Esophagus squamous epithelium (tissue), 5 donors: ENCODE measurements around the gene BAZ1A. TPM values are rescaled to one million over a fixed set of nuclear protein-coding genes. Genes with fewer than 3 reads are reported as not detected.

Source experiments
- DNase-seq: peaks from one replicate; lab custom pipeline; 2025; lab: John Stamatoyannopoulos, UW
- H3K27ac ChIP-seq, 4 donors: fragments of 200-600 bp; sonication (generic); one replicate each; pipeline ENCODE4 v1.5.1; 2016 to 2019; ENCODE audit warnings: mild to moderate bottlenecking in 1 of 4
- H3K27me3 ChIP-seq, 4 donors: fragments of 200-600 bp; sonication (generic); 1 replicate in 3 of 4; 2 replicates in 1 of 4; pipeline versions ENCODE4 v1.5.1 to v1.6.0; 2017 to 2021; ENCODE audit warnings: antibody characterized with exemption in 1 of 4
- H3K36me3 ChIP-seq, 3 donors: fragments of 200-600 bp; sonication (generic); one replicate each; pipeline ENCODE4 v1.5.1; 2016 to 2019
- H3K4me1 ChIP-seq, 3 donors: fragments of 200-600 bp; sonication (generic); one replicate each; pipeline ENCODE4 v1.5.1; 2017 to 2019
- H3K4me3 ChIP-seq, 4 donors: fragments of 200-600 bp; sonication (generic); 1 replicate in 3 of 4; 2 replicates in 1 of 4; pipeline ENCODE4 v1.5.1; 2016 to 2019; ENCODE audit warnings: mild to moderate bottlenecking in 2 of 4, moderate library complexity in 1 of 4
- H3K9me3 ChIP-seq, 3 donors: fragments of 200-600 bp; sonication (generic); one replicate each; pipeline ENCODE4 v1.5.1; 2016 to 2019
- CTCF ChIP-seq, 6 experiments: fragments of 450-650 bp in 4 of 6; fragments of 200-600 bp in 2 of 6; sonication (generic) in 2 of 6; IDR thresholded peaks; one replicate each; pipeline ENCODE4 v1.5.1; 2016 to 2019; ENCODE audit warnings: antibody characterized with exemption in 6 of 6, mild to moderate bottlenecking in 4 of 6, moderate library complexity in 4 of 6
- POLR2A ChIP-seq, 4 donors: fragments of 450-650 bp; IDR thresholded peaks; one replicate each; pipeline ENCODE4 v1.6.1; 2017; ENCODE audit warnings: antibody characterized with exemption in 4 of 4, mild to moderate bottlenecking in 4 of 4, moderate library complexity in 3 of 4
- WGBS, 2 donors: methylation state at CpG; one replicate each; pipeline ENCODE4 v1.1.5; 2018; 5-methylcytosine and 5-hydroxymethylcytosine counted together
- intact Hi-C: fragments of 100-400 bp; cut with DNase I; formaldehyde crosslinking; loops from one replicate; pipeline ENCODE4 v1.15.0; 2022
- total RNA-seq, 4 donors: library from RNA; depleted of rRNA; stranded (reverse); fragments of >200 nt; gene quantifications; one replicate each; pipeline ENCODE4 v1.1.0, GENCODE V29; 2016
- donor health status: DM: yes; HTN: yes; CAD: no.

BAZ1A gene
- total RNA-seq, 4 donors from 2014 or later, result 19.1 to 57.5 (median 53.8) TPM

GRCh38 chr14:34796902-34797301 is 78.3 kb downstream of the BAZ1A start:
- no peak for TF ChIP-seq POLR2A (IDR thresholded peaks at IDR 0.05)
- no peak for TF ChIP-seq CTCF (IDR thresholded peaks at IDR 0.05)
- no peaks in the 10 kb centered on the region for H3K27me3 ChIP-seq
- no peaks in the 10 kb centered on the region for H3K4me1 ChIP-seq
- H3K27ac ChIP-seq, result no peak overlapping the region
- intact Hi-C loops, result no loop called here
- H3K4me3 ChIP-seq, result no peak overlapping the region
- no peaks in the 10 kb centered on the region for H3K9me3 ChIP-seq
- no peak for DNase-seq
- peaks cover 7 to 99% (median 9%) of the 10 kb centered on the region in 3 donors for H3K36me3 ChIP-seq
- WGBS, 2 donors, result 89 to 93% methylated on average over 1 of the region's 1 CpG

GRCh38 chr14:34794941-34795340 is 80.2 kb downstream of the BAZ1A start:
- Histone ChIP-seq H3K27me3 (no peaks in the 10 kb centered on the region), H3K36me3 (peaks cover 13 to 99% (median 13%) of the 10 kb centered on the region in 3 donors)
- TF ChIP-seq CTCF (IDR thresholded peaks at IDR 0.05), result no peak
- TF ChIP-seq POLR2A (IDR thresholded peaks at IDR 0.05), result no peak

GRCh38 chr14:34794217-34794616 is 80.9 kb downstream of the BAZ1A start:
- peaks cover 8 to 98% (median 13%) of the 10 kb centered on the region in 3 donors for H3K36me3 ChIP-seq
- no peaks in the 10 kb centered on the region for H3K9me3 ChIP-seq
- no peaks in the 10 kb centered on the region for H3K4me1 ChIP-seq
- no peak for DNase-seq
- TF ChIP-seq CTCF (IDR thresholded peaks at IDR 0.05), result no peak
- no peak for TF ChIP-seq POLR2A (IDR thresholded peaks at IDR 0.05)
- intact Hi-C loops, result no loop called here
- 67 to 93% methylated on average over 1 to 2 of the region's 2 CpGs for WGBS, 2 donors
- no peak overlapping the region for H3K27ac ChIP-seq
- no peaks in the 10 kb centered on the region for H3K27me3 ChIP-seq
- H3K4me3 ChIP-seq, result no peak overlapping the region

More at GRCh38 chr14:34794941-34795340, 80.2 kb downstream of the BAZ1A start:
- H3K4me3 ChIP-seq, result no peak overlapping the region
- no peaks in the 10 kb centered on the region for H3K4me1 ChIP-seq
- intact Hi-C loops, result no loop called here
- WGBS, 2 donors, result 72 to 82% methylated on average over 1 of the region's 1 CpG
- no peak for DNase-seq
- no peak overlapping the region for H3K27ac ChIP-seq
- no peaks in the 10 kb centered on the region for H3K9me3 ChIP-seq

- TF ChIP-seq CTCF (IDR thresholded peaks at IDR 0.05) (no peak), POLR2A (IDR thresholded peaks at IDR 0.05) (no peak)
- 88 to 93% methylated on average over 1 of the region's 1 CpG for WGBS, 2 donors
- no peaks in the 10 kb centered on the region for H3K27me3 ChIP-seq
- H3K27ac ChIP-seq, result no peak overlapping the region
- intact Hi-C loops, result no loop called here
- no peaks in the 10 kb centered on the region for H3K9me3 ChIP-seq
- no peaks in the 10 kb centered on the region for H3K4me1 ChIP-seq
- no peak for DNase-seq
- no peak overlapping the region for H3K4me3 ChIP-seq
- H3K36me3 ChIP-seq, result peaks cover 5 to 97% (median 8%) of the 10 kb centered on the region in 3 donors
These were observed 82.6 kb downstream of the BAZ1A start for GRCh38 chr14:34792598-34792997.

- intact Hi-C loops, result no loop called here
These were observed 89.7 kb downstream of the BAZ1A start for GRCh38 chr14:34785223-34786006.

More at GRCh38 chr14:34785223-34786006, 89.7 kb downstream of the BAZ1A start:
- no peak overlapping the region for H3K27ac ChIP-seq
- TF ChIP-seq POLR2A (IDR thresholded peaks at IDR 0.05) (no peak), CTCF (IDR thresholded peaks at IDR 0.05) (no peak)
- 47 to 81% methylated on average over 3 of the region's 3 CpGs for WGBS, 2 donors
- H3K36me3 ChIP-seq, result peaks cover 4 to 89% (median 9%) of the 10 kb centered on the region in 3 donors
- no peaks in the 10 kb centered on the region for H3K9me3 ChIP-seq
- no peak overlapping the region for H3K4me3 ChIP-seq
- no peaks in the 10 kb centered on the region for H3K27me3 ChIP-seq
- H3K4me1 ChIP-seq, result peaks cover 0 to 2% (median 0%) of the 10 kb centered on the region in 3 donors
- no peak for DNase-seq
